ENCODE results near the gene AP3B1. TPM values are rescaled to one million over a fixed set of nuclear protein-coding genes. Genes with fewer than 3 reads are reported as not detected.

Gene AP3B1
- total and polyA plus RNA-seq, 2 of the 8 experiments (the other 6 are each of a cell fraction or from before 2014, with no cell fraction given) = 45.8 to 48.3 TPM

DNA sequence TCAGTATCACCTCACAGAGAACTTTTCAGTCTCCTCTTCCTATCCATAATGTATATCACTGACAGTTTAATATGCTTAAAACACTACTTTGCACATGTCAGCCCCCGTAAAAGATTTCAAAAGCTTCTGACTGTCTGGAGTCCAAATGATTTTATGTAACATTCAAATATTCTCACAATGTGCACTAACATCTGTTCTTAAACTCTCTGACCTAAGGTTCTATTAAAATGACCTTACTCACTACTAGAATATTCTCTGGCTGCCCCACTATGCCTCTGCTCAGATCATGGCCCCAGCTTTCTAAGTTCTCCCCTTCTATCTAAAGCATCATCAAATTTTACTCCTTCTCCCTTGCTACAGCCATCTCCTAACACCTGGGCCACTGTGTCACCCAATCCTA lies 52.5 kb downstream of the AP3B1 start:
- Histone ChIP-seq H4K5ac (ENCODE audit: insufficient read length, low read depth, low read length) (no peak overlapping the region), H2BK12ac (ENCODE audit: low read depth, low read length) (no peak overlapping the region), H2BK15ac (ENCODE audit: low read length) (no peak overlapping the region), H3K4me3 (ENCODE audit: extremely low read depth in 1 of 4, insufficient read depth in 2 of 4, low read depth in 3 of 4, low read length in 4 of 4) (no peak overlapping the region), H3K79me1 (ENCODE audit: low read depth, low read length) (no peaks in the 10 kb centered on the region; the same call in 1 of the 2 replicates), H2BK5ac (ENCODE audit: low read depth, low read length) (no peak overlapping the region), H3K18ac (ENCODE audit: extremely low read depth, low read length) (no peak overlapping the region), H3K27ac (ENCODE audit: low read depth, low read length) (no peak overlapping the region), H3K36me3 (ENCODE audit: control insufficient read depth in 2 of 4, insufficient read depth in 4 of 4, low read length in 3 of 4) (peaks cover 0 to 3% (median 0%) of the 10 kb centered on the region in 4 experiments; a peak in 2 of 8 replicates), H3K14ac (ENCODE audit: insufficient read length) (no peak overlapping the region), H3K23ac (ENCODE audit: insufficient read length) (no peak overlapping the region), H3K4me2 (ENCODE audit: insufficient read depth in 1 of 2, low read depth in 2 of 2, low read length in 2 of 2) (no peak overlapping the region), H3K4ac (replicated peaks; ENCODE audit: insufficient read length, low read depth, low read length) (no peak overlapping the region), H4K8ac (ENCODE audit: extremely low read depth, insufficient read depth, low read length) (no peak overlapping the region), H4K91ac (replicated peaks; ENCODE audit: insufficient read length, low read length) (no peak overlapping the region), H3K56ac (replicated peaks; ENCODE audit: insufficient read length, low read depth, low read length) (no peak overlapping the region), H2BK20ac (ENCODE audit: low read length) (no peak overlapping the region), H2AK5ac (ENCODE audit: low read depth, low read length) (no peak overlapping the region), H3K79me2 (ENCODE audit: control insufficient read depth in 1 of 2, insufficient read depth in 2 of 2, low read length in 2 of 2) (0 out of 4 replicates have a peak, but pooled peaks cover 0 to 2% of the 10 kb centered on the region in 2 experiments), H3K9me3 (ENCODE audit: insufficient read depth in 2 of 2, low read depth in 1 of 2, low read length in 1 of 2) (no peaks in the 10 kb centered on the region), H3K4me1 (replicated peaks in 1 of 4; ENCODE audit: control insufficient read depth in 3 of 4, insufficient read depth in 4 of 4, low read length in 3 of 4) (no peaks in the 10 kb centered on the region), H2AFZ (ENCODE audit: low read length) (no peak overlapping the region), H4K20me1 (replicated peaks in 1 of 2; ENCODE audit: control insufficient read depth in 1 of 2, insufficient read depth in 2 of 2, low read length in 2 of 2) (peaks cover 0 to 3% of the 10 kb centered on the region in 2 experiments), H2BK120ac (replicated peaks; ENCODE audit: low read depth, low read length) (no peak overlapping the region), H3K9ac (replicated peaks in 1 of 4; ENCODE audit: extremely low read depth in 1 of 4, low read depth in 3 of 4, low read length in 3 of 4) (no peak overlapping the region), H3K23me2 (ENCODE audit: low read depth, low read length) (no peaks in the 10 kb centered on the region; the same call in 1 of the 2 replicates), H3K27me3 (replicated peaks in 1 of 4; ENCODE audit: control insufficient read depth in 3 of 4, extremely low read depth in 1 of 4, insufficient read depth in 3 of 4, low read length in 3 of 4) (no peaks in the 10 kb centered on the region)
- CTCF ChIA-PET (ENCODE audit: partially characterized antibody) = interaction anchor here (0.7 kb wide), 1 partner anchor 806 kb away, joined by 3 read pairs; no protein-coding TSS in a partner anchor
- DNase-seq (ENCODE audit: low read depth in 1 of 2, low spot score in 2 of 2) = no peak
- TF ChIP-seq BCL11A (IDR thresholded peaks at IDR 0.05; ENCODE audit: low read depth in 2 of 2, low read length in 2 of 2) = no peak
- TF ChIP-seq EZH2 (IDR thresholded peaks at IDR 0.05; ENCODE audit: low read depth, low read length, severe bottlenecking) = no peak
- TF ChIP-seq FOSL1 (IDR thresholded peaks at IDR 0.05; ENCODE audit: insufficient read depth, low read depth, low read length) = no peak
- TF ChIP-seq RBBP5 (IDR thresholded peaks at IDR 0.05; ENCODE audit: borderline replicate concordance, low read depth, low read length) = no peak
- TF ChIP-seq PHF8 (conservative IDR thresholded peaks at IDR 0.05; ENCODE audit: low read depth, low read length) = no peak
- TF ChIP-seq, protein P1, sequence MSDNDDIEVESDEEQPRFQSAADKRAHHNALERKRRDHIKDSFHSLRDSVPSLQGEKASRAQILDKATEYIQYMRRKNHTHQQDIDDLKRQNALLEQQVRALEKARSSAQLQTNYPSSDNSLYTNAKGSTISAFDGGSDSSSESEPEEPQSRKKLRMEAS (IDR thresholded peaks at IDR 0.05) = no peak
- no peak for TF ChIP-seq SIX5 (IDR thresholded peaks at IDR 0.05; ENCODE audit: low read depth, low read length)
- no peak for TF ChIP-seq CHD1 (IDR thresholded peaks at IDR 0.05; ENCODE audit: low read depth, low read length)
- TF ChIP-seq ZNF274 (IDR thresholded peaks at IDR 0.05; ENCODE audit: borderline replicate concordance, extremely low read depth, low read length) = no peak
- TF ChIP-seq RAD21 (IDR thresholded peaks at IDR 0.05 in 1 of 2, conservative IDR thresholded peaks at IDR 0.05 in 1 of 2; ENCODE audit: low read depth in 2 of 2, low read length in 2 of 2) = no peak
- TF ChIP-seq HDAC2 (IDR thresholded peaks at IDR 0.05; ENCODE audit: borderline replicate concordance in 1 of 2, low read depth in 2 of 2, low read length in 2 of 2) = no peak
- TF ChIP-seq HDAC6 (IDR thresholded peaks at IDR 0.05; ENCODE audit: low read depth, low read length) = no peak
- TF ChIP-seq CHD2 (IDR thresholded peaks at IDR 0.05; ENCODE audit: low read length) = no peak
- no peak for TF ChIP-seq SP1 (IDR thresholded peaks at IDR 0.05; ENCODE audit: low read depth, low read length)
- no peak for FAIRE-seq
- POLR2A ChIA-PET (ENCODE audit: partially characterized antibody) = no interaction called here
- 86% methylated on average over 1 of the region's 1 CpG; no CpG with 5 or more reads in 1 of the 2 experiments for WGBS, 2 experiments (ENCODE audit: extremely low coverage in 1 of 2, insufficient coverage in 1 of 2, insufficient read length in 1 of 2, insufficient replicate concordance in 2 of 2, low coverage in 1 of 2, low lambda C conversion rate in 2 of 2, missing lambda C conversion rate in 1 of 2)

All from H1 (cell line).